ENCODE results near the gene UROC1.

UROC1 gene

GRCh38 chr3:126550488-126551051 lies 33.0 kb upstream of the UROC1 start:
- TF ChIP-seq CTCF (conservative IDR thresholded peaks at IDR 0.05) (no peak), ZFX (IDR thresholded peaks at IDR 0.05) (no peak)
- no peak overlapping the region for H3K27ac ChIP-seq

GRCh38 chr3:126549861-126550487 lies 32.4 kb upstream of the UROC1 start:
- TF ChIP-seq CTCF (conservative IDR thresholded peaks at IDR 0.05) (no peak), ZFX (IDR thresholded peaks at IDR 0.05) (no peak)
- H3K27ac ChIP-seq: no peak overlapping the region

- TF ChIP-seq ZFX (IDR thresholded peaks at IDR 0.05): no peak
- TF ChIP-seq CTCF (conservative IDR thresholded peaks at IDR 0.05): no peak
- H3K27ac ChIP-seq: no peak overlapping the region
Observed at GRCh38 chr3:126548556-126549466, 31.2 kb upstream of the UROC1 start.

GRCh38 chr3:126547721-126548120 lies 30.1 kb upstream of the UROC1 start:
- TF ChIP-seq CTCF (conservative IDR thresholded peaks at IDR 0.05): no peak
- TF ChIP-seq ZFX (IDR thresholded peaks at IDR 0.05): no peak
- H3K27ac ChIP-seq: no peak overlapping the region

- TF ChIP-seq ZFX (IDR thresholded peaks at IDR 0.05) (no peak), CTCF (conservative IDR thresholded peaks at IDR 0.05) (no peak)
- no peak overlapping the region for H3K27ac ChIP-seq
Observed at GRCh38 chr3:126546549-126547239, 29.1 kb upstream of the UROC1 start.

- TF ChIP-seq ZFX (IDR thresholded peaks at IDR 0.05): no peak
- TF ChIP-seq CTCF (conservative IDR thresholded peaks at IDR 0.05): no peak
- H3K27ac ChIP-seq: no peak overlapping the region
Observed at GRCh38 chr3:126546013-126546412, 28.4 kb upstream of the UROC1 start.

Measured in C4-2B (cell line).